ENCODE measurements around the gene NFATC1.
"Not testable (repeated sequence)": the region's sequence is repeated elsewhere in the genome, so short reads cannot be mapped to it uniquely, and the experiment has no call there.

NFATC1 gene

DNA sequence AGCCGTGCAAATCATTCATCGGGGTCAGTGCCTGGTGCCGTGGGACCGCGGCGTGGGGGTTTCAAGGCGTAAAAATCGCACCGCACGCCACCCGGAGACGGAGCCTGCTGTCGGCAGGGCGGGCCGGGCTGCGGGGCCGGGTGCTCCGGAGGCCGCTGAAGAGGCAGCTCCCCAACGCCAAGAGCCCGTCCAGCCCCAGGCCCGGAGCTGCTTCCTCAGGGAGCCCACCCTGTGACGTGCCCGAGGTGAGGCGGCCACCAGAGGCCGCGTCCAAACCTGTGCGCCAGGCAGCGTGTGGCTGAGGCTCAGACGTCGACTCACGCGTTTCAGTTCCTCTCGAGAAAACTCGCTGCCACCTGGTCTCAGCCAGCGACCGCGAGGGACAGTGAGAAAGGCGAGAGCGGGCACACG, 98.1 kb downstream of the NFATC1 start:
- no peak overlapping the region for H3K4me3 ChIP-seq (ENCODE audit: low read length)
- no peaks in the 10 kb centered on the region for H3K9me3 ChIP-seq (ENCODE audit: control insufficient read depth, low read length)
- H3K27me3 ChIP-seq (ENCODE audit: control insufficient read depth, insufficient read depth, low read length): no peaks in the 10 kb centered on the region
- H3K36me3 ChIP-seq (ENCODE audit: control insufficient read depth, insufficient read depth, low read length): no peaks in the 10 kb centered on the region
- no peak overlapping the region for H3K9ac ChIP-seq (ENCODE audit: low read length)
- peaks cover 6% of the 10 kb centered on the region for H3K4me1 ChIP-seq (ENCODE audit: control insufficient read depth, insufficient read depth, low read length)

DNA sequence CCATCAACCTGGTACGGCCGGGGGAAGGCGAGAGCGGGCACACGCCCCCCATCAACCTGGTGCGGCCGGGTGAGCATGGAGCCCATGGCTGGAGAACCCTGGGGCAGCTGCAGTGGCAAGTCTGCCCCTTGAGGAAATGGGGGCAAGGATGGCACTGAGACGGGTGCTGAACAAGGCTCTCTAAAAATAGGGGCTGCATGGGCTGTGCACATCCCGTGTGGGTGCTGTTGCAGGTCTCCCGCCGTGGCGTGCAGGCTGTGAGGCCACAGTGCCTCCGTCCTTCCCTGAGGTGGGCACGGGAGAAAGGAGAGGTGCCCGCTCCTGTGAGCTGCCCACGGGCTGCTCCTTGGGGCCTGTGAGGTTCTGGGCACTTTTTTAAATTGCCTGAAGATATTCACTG, 99.2 kb downstream of the NFATC1 start:
- peaks cover 6% of the 10 kb centered on the region for H3K4me1 ChIP-seq (ENCODE audit: control insufficient read depth, insufficient read depth, low read length)
- no peak overlapping the region for H3K4me3 ChIP-seq (ENCODE audit: low read length)
- no peaks in the 10 kb centered on the region for H3K27me3 ChIP-seq (ENCODE audit: control insufficient read depth, insufficient read depth, low read length)
- H3K9ac ChIP-seq (ENCODE audit: low read length): no peak overlapping the region
- H3K36me3 ChIP-seq (ENCODE audit: control insufficient read depth, insufficient read depth, low read length): no peaks in the 10 kb centered on the region
- H3K9me3 ChIP-seq (ENCODE audit: control insufficient read depth, low read length): no peaks in the 10 kb centered on the region

DNA sequence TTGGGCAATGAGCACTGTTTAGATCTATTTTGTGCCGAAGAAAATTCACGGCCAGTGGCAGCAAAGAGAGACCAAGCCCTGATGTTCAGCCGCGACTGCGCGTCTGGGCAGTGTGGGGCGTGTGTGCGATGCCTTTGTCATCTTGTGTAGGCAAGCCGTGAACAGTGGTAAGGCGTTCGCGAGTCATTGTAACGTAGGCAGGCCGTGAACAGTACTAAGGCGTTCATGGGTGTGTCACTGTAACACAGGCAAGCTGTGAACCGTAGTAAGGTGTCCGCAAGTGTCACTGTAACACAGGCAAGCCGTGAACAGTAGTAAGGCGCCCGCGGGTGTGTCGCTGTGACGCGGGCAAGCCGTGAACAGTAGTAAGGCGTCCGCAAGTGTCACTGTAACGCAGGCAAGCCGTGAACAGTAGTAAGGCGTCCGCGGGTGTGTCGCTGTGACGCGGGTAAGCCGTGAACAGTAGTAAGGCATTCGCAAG, 99.9 kb downstream of the NFATC1 start:
- Histone ChIP-seq H3K4me3 (ENCODE audit: low read length) (no peak overlapping the region), H3K9me3 (ENCODE audit: control insufficient read depth, low read length) (no peaks in the 10 kb centered on the region), H3K9ac (ENCODE audit: low read length) (no peak overlapping the region)

DNA sequence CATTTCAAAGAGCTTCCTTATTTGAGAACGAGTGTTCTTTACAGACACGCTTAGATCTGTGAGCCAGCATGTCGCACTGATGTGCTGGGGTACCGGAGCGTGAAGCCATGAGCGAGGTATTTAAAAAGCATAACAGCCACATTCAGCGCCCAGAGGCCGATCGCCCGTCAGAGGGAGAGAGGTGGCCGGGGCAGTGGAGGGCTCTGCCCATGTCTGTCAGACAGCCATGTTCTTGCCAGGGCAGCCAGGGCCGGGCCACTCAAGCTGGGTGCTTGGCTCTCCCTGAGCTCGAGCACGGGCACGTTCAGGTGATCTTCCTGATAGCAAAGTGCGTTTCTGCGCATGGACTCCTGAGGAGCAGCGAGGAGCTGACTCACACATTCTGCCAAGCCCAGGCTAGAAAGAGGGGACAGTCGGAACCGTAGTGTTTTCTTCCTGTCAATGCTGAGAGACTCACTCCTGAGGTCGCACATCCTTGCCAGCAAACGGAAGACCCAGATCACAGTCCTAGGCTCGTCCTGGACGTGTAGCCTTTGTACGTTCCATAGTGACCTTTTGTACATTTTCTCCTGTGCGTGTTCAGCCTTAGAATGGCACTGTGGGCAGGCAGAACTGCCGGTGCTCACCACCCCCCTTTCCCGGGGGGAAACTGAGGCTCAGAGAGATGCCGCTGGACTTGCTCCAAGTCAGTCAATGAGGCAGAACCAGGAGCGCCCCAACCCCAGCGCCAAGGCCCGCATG, 100.7 kb downstream of the NFATC1 start:
- Histone ChIP-seq H3K4me3 (ENCODE audit: low read length) (no peak overlapping the region), H3K4me1 (ENCODE audit: control insufficient read depth, insufficient read depth, low read length) (peaks cover 6% of the 10 kb centered on the region)

More for the DNA sequence above, 99.9 kb downstream of the NFATC1 start:
- no peaks in the 10 kb centered on the region for H3K27me3 ChIP-seq (ENCODE audit: control insufficient read depth, insufficient read depth, low read length)
- H3K4me1 ChIP-seq (ENCODE audit: control insufficient read depth, insufficient read depth, low read length): peaks cover 6% of the 10 kb centered on the region
- H3K36me3 ChIP-seq (ENCODE audit: control insufficient read depth, insufficient read depth, low read length): no peaks in the 10 kb centered on the region

DNA sequence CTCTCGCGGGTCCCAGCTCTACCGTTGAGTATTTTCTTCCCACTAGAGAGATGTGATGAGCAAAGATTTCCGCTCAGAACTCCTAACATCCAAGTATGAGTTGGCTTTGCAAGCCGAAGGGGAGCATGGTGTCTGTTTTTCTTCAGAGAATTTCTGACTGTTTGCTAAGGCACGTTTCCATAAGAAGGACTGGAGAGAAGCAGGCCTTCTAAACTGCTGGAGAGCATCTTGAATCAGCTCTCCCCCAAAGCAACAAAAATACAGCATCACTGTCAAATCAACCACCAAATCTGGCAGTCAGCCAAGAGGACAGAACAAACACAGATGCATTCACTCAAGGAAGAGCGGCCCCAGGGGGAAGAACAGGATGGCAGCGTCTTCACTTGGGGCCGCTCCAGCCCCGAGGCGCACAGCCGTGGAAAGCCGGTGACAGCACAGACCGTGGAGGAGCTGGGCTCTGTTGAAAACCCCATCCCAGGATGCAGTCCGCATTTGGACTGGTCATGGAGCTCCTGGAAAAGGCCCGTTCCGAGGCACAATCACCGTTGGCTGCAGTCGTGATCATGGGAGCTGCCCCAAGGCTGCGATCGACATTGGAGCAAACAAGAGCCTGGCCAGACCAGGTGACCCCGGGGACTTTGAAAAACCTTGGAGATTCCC, 101.4 kb downstream of the NFATC1 start:
- Histone ChIP-seq H3K36me3 (ENCODE audit: control insufficient read depth, insufficient read depth, low read length) (no peaks in the 10 kb centered on the region), H3K4me1 (ENCODE audit: control insufficient read depth, insufficient read depth, low read length) (peaks cover 6% of the 10 kb centered on the region), H3K27me3 (ENCODE audit: control insufficient read depth, insufficient read depth, low read length) (no peaks in the 10 kb centered on the region), H3K9me3 (ENCODE audit: control insufficient read depth, low read length) (no peaks in the 10 kb centered on the region), H3K9ac (ENCODE audit: low read length) (no peak overlapping the region), H3K4me3 (ENCODE audit: low read length) (no peak overlapping the region)

More for the DNA sequence above, 100.7 kb downstream of the NFATC1 start:
- Histone ChIP-seq H3K9ac (ENCODE audit: low read length) (no peak overlapping the region), H3K9me3 (ENCODE audit: control insufficient read depth, low read length) (no peaks in the 10 kb centered on the region), H3K36me3 (ENCODE audit: control insufficient read depth, insufficient read depth, low read length) (no peaks in the 10 kb centered on the region), H3K27me3 (ENCODE audit: control insufficient read depth, insufficient read depth, low read length) (no peaks in the 10 kb centered on the region)

DNA sequence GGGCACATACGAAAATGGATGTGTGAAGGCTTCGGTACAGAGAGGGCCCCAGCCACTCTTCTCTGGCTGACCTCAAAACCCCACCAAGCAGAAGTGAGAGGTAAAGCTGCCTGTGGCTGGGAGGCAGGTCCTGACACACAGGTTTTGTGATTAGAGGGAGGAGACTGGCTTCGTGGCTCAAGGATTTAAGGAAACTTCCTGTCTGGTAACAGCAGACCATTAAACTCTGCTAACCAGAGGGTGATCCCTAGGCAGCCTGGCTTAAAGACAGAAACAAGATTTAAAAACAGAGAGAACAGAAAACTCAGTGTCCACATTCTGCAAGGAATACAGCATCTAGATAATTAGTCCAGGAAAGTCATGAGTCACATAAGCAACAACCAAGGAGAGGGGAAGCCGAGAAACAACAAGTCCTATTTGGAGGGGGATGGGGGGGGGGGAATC, 101.9 kb downstream of the NFATC1 start:
- peaks cover 6% of the 10 kb centered on the region for H3K4me1 ChIP-seq (ENCODE audit: control insufficient read depth, insufficient read depth, low read length)
- no peaks in the 10 kb centered on the region for H3K27me3 ChIP-seq (ENCODE audit: control insufficient read depth, insufficient read depth, low read length)
- no peaks in the 10 kb centered on the region for H3K36me3 ChIP-seq (ENCODE audit: control insufficient read depth, insufficient read depth, low read length)
- no peak overlapping the region for H3K9ac ChIP-seq (ENCODE audit: low read length)
- no peaks in the 10 kb centered on the region for H3K9me3 ChIP-seq (ENCODE audit: control insufficient read depth, low read length)
- H3K4me3 ChIP-seq (ENCODE audit: low read length): no peak overlapping the region

DNA sequence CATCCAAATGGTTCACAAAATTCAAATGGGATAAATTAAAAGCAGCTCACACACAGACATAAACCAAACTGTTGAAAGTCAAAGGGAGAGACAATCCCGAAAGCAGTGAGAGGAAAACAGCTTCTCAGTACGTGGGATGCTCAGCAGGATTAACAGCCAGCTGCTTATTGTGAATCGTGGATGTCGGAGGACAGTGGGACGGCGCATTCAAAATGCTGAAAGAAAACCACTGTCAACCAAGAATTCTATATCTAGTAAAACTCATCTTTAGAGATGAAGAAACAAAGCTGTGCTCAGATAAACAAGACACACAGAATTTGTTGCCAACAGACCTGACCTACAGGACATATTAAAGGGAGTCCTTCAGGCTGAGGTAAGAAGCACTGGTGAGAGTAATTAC, 102.9 kb downstream of the NFATC1 start:
- H3K4me3 ChIP-seq (ENCODE audit: low read length): no peak overlapping the region
- H3K4me1 ChIP-seq (ENCODE audit: control insufficient read depth, insufficient read depth, low read length): peaks cover 6% of the 10 kb centered on the region

DNA sequence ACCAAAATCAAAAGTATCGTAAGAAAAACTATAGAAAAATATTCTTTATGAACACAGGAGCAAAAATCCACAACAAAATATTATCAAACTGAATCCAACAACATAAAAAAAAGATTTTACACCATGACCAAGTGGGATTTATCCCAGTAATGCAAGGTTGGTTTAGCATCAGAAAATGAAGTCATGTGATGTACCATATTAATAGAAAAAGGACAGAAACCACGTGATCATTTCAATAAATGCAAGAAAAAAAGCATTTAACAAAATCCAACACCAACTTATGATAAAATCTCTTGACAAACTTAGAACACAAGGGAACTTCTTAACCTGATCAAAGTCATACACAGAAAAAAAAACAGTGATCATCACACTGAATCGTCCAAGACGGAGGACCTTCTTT, 105.3 kb downstream of the NFATC1 start:
- H3K9ac ChIP-seq (ENCODE audit: low read length): no peak overlapping the region
- H3K9me3 ChIP-seq (ENCODE audit: control insufficient read depth, low read length): no peaks in the 10 kb centered on the region
- no peak overlapping the region for H3K4me3 ChIP-seq (ENCODE audit: low read length)
- H3K36me3 ChIP-seq (ENCODE audit: control insufficient read depth, insufficient read depth, low read length): no peaks in the 10 kb centered on the region
- no peaks in the 10 kb centered on the region for H3K27me3 ChIP-seq (ENCODE audit: control insufficient read depth, insufficient read depth, low read length)
- H3K4me1 ChIP-seq (ENCODE audit: control insufficient read depth, insufficient read depth, low read length): peaks cover 6% of the 10 kb centered on the region

More for the DNA sequence above, 102.9 kb downstream of the NFATC1 start:
- Histone ChIP-seq H3K36me3 (ENCODE audit: control insufficient read depth, insufficient read depth, low read length) (no peaks in the 10 kb centered on the region), H3K9me3 (ENCODE audit: control insufficient read depth, low read length) (no peaks in the 10 kb centered on the region), H3K9ac (ENCODE audit: low read length) (no peak overlapping the region), H3K27me3 (ENCODE audit: control insufficient read depth, insufficient read depth, low read length) (no peaks in the 10 kb centered on the region)

DNA sequence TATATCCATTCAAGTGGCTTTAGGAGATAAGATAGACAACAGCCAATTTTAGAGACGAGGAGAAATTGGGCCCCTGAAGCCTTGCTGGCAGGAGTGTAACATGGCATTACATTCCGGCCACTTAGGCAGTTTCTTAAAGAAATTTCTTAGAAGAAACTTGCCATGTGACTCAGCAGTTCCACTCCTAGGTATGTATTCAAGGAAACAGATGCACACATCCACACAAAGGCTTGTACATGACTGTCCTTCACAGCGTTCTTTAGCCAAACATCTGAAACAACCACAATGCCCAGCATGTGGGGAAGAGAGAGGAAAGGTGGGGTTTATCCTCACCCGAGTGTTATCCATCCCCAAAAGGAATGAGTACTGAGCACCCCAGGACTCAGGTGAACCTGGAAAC, 107.1 kb downstream of the NFATC1 start:
- Histone ChIP-seq H3K9me3 (ENCODE audit: control insufficient read depth, low read length) (no peaks in the 10 kb centered on the region), H3K9ac (ENCODE audit: low read length) (no peak overlapping the region), H3K4me1 (ENCODE audit: control insufficient read depth, insufficient read depth, low read length) (peaks cover 11% of the 10 kb centered on the region), H3K4me3 (ENCODE audit: low read length) (no peak overlapping the region), H3K27me3 (ENCODE audit: control insufficient read depth, insufficient read depth, low read length) (peaks cover 5% of the 10 kb centered on the region), H3K36me3 (ENCODE audit: control insufficient read depth, insufficient read depth, low read length) (no peaks in the 10 kb centered on the region)

DNA sequence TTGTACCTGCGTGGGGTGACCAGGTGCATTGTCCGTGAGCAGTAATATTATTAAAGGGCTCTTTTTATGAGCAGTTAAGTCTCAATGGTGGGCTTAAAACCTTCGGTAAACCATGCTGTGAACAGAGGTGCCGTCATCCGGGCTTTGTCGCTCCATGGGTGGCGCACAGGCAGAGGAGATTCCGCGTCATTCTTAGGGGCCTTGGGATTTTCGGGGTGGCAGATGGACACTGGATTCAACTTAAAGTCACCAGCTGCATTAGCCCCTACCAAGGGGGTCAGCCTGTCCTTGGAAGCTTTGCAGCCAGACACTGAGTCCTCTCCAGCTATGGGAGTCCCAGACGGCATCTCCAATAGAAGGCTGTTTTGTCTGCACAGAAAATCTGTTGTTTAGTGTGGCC, 107.7 kb downstream of the NFATC1 start:
- Histone ChIP-seq H3K4me1 (ENCODE audit: control insufficient read depth, insufficient read depth, low read length) (peaks cover 15% of the 10 kb centered on the region), H3K9ac (ENCODE audit: low read length) (no peak overlapping the region), H3K36me3 (ENCODE audit: control insufficient read depth, insufficient read depth, low read length) (no peaks in the 10 kb centered on the region), H3K4me3 (ENCODE audit: low read length) (no peak overlapping the region), H3K27me3 (ENCODE audit: control insufficient read depth, insufficient read depth, low read length) (peaks cover 5% of the 10 kb centered on the region), H3K9me3 (ENCODE audit: control insufficient read depth, low read length) (no peaks in the 10 kb centered on the region)

DNA sequence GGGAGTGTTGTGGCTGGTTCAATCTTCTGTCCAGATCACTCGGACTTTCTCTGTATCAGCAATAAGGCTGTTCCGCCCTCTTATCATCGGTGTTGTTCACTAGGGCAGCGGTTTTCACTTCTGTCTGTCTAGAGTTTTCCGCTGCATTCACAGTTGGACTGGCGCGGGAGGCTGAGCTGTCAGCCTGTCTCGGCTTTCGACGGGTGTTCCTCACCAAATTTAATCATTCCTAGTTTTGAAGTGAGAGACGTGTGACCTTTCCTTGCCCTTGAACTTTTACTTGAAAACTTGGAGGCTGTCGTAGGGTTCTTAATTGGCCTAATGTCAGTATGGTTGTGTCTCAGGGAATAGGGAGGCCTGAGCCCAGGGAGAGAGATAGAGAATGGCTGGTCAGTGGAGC, 108.3 kb downstream of the NFATC1 start:
- H3K9ac ChIP-seq (ENCODE audit: low read length): no peak overlapping the region
- peaks cover 5% of the 10 kb centered on the region for H3K27me3 ChIP-seq (ENCODE audit: control insufficient read depth, insufficient read depth, low read length)
- peaks cover 22% of the 10 kb centered on the region for H3K4me1 ChIP-seq (ENCODE audit: control insufficient read depth, insufficient read depth, low read length)
- no peaks in the 10 kb centered on the region for H3K36me3 ChIP-seq (ENCODE audit: control insufficient read depth, insufficient read depth, low read length)
- H3K9me3 ChIP-seq (ENCODE audit: control insufficient read depth, low read length): no peaks in the 10 kb centered on the region
- no peak overlapping the region for H3K4me3 ChIP-seq (ENCODE audit: low read length)

DNA sequence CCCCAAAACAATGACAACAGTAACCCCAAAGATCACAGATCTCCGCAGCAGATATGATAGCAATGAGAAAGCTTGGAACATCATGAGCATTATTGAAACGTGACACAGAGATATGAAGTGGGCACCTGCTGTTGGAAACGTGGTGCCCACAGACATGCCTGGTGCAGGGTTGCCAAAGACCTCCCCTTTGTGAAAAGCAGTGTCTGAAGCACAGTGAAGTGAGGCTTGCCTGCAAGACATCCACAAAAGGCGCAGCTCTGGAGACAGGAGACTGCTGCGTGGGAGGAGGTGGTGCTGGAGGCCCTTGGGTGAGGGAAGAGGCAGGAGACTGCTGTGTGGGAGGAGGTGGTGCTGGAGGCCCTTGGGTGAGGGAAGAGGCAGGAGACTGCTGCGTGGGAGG, 108.8 kb downstream of the NFATC1 start:
- H3K4me3 ChIP-seq (ENCODE audit: low read length); H3K36me3 ChIP-seq (ENCODE audit: control insufficient read depth, insufficient read depth, low read length); H3K9me3 ChIP-seq (ENCODE audit: control insufficient read depth, low read length); H3K9ac ChIP-seq (ENCODE audit: low read length); H3K27me3 ChIP-seq (ENCODE audit: control insufficient read depth, insufficient read depth, low read length): not testable (repeated sequence)
- H3K4me1 ChIP-seq (ENCODE audit: control insufficient read depth, insufficient read depth, low read length): peaks cover 22% of the 10 kb centered on the region
